Astrocyte (in vitro differentiated cells and primary cell): ENCODE results near the gene UNC5A. TPM values are rescaled to one million over a fixed set of nuclear protein-coding genes. Genes with fewer than 3 reads are reported as not detected.

Source experiments
- DNase-seq: peaks from one replicate; pipeline ENCODE4 v3.0.0-alpha.2; 2010; ENCODE audit warnings: low read depth
- FAIRE-seq: peaks from 2 replicates; lab custom pipeline; 2011; peaks lifted over from hg19 to GRCh38; lab: Jason Lieb, UNC
- H2AFZ ChIP-seq: 2 replicates; pipeline ENCODE4 v1.6.0; 2012; ENCODE audit warnings: low read depth, low read length, inconsistent platforms
- H3K27ac ChIP-seq: 2 replicates; pipeline ENCODE4 v1.5.1; 2011; ENCODE audit warnings: low read depth, low read length, inconsistent platforms
- H3K27me3 ChIP-seq: 2 replicates; pipeline ENCODE4 v1.6.0; 2011; ENCODE audit warnings: low read length, inconsistent platforms; ENCODE audit not compliant: insufficient read depth
- H3K36me3 ChIP-seq: 2 replicates; pipeline ENCODE4 v1.5.1; 2011; ENCODE audit warnings: low read length, inconsistent platforms; ENCODE audit not compliant: insufficient read depth
- H3K4me1 ChIP-seq: 2 replicates; pipeline ENCODE4 v1.5.1; 2011; ENCODE audit warnings: low read length, inconsistent platforms; ENCODE audit not compliant: insufficient read depth
- H3K4me2 ChIP-seq: 2 replicates; pipeline ENCODE4 v1.6.0; 2012; ENCODE audit warnings: low read length, inconsistent platforms
- H3K4me3 ChIP-seq: 2 replicates; pipeline ENCODE4 v1.5.1; 2011; ENCODE audit warnings: low read depth, mild to moderate bottlenecking, low read length, inconsistent platforms; ENCODE audit not compliant: insufficient read depth
- H3K79me2 ChIP-seq: 2 replicates; pipeline ENCODE4 v1.6.0; 2012; ENCODE audit warnings: mild to moderate bottlenecking, low read length, inconsistent platforms; ENCODE audit not compliant: insufficient read depth
- H3K9ac ChIP-seq: 2 replicates; pipeline ENCODE4 v1.6.0; 2012; ENCODE audit warnings: mild to moderate bottlenecking, low read length, inconsistent platforms
- H3K9me3 ChIP-seq: 2 replicates; pipeline ENCODE4 v1.5.1; 2012; ENCODE audit warnings: low read depth, mild to moderate bottlenecking, low read length, inconsistent platforms; ENCODE audit not compliant: insufficient read depth
- H4K20me1 ChIP-seq: 2 replicates; pipeline ENCODE4 v1.6.0; 2012; ENCODE audit warnings: low read length, inconsistent platforms; ENCODE audit not compliant: insufficient read depth
- H3K27ac Mint-ChIP-seq: one replicate; pipeline ENCODE4 v1.8.0; 2021; ENCODE audit warnings: mild to moderate bottlenecking, mixed read lengths; ENCODE audit not compliant: unreplicated experiment
- H3K27me3 Mint-ChIP-seq: one replicate; pipeline ENCODE4 v1.8.0; 2021; ENCODE audit warnings: low read depth, mixed read lengths; ENCODE audit not compliant: unreplicated experiment
- H3K36me3 Mint-ChIP-seq: one replicate; pipeline ENCODE4 v1.8.0; 2021; ENCODE audit warnings: low read depth, mixed read lengths; ENCODE audit not compliant: unreplicated experiment
- H3K4me1 Mint-ChIP-seq: one replicate; pipeline ENCODE4 v1.8.0; 2021; ENCODE audit warnings: low read depth, mixed read lengths; ENCODE audit not compliant: unreplicated experiment
- H3K4me3 Mint-ChIP-seq: one replicate; pipeline ENCODE4 v1.8.0; 2021; ENCODE audit warnings: mild to moderate bottlenecking, moderate library complexity, mixed read lengths; ENCODE audit not compliant: unreplicated experiment
- H3K9me3 Mint-ChIP-seq: one replicate; pipeline ENCODE4 v1.8.0; 2021; ENCODE audit warnings: mild to moderate bottlenecking, mixed read lengths; ENCODE audit not compliant: unreplicated experiment
- CTCF ChIP-seq: IDR thresholded peaks from 2 replicates; pipeline ENCODE4 v1.5.1; 2011; ENCODE audit warnings: low read depth, mild to moderate bottlenecking, inconsistent platforms, low read length, moderate library complexity; ENCODE audit not compliant: insufficient read depth
- EZH2 ChIP-seq: IDR thresholded peaks from 2 replicates; pipeline ENCODE4 v1.6.1; 2012; ENCODE audit warnings: mild to moderate bottlenecking, low read length, inconsistent platforms; ENCODE audit not compliant: insufficient read depth
- total RNA-seq: library from RNA; stranded (reverse); gene quantifications from 2 replicates; pipeline ENCODE4 v1.2.1, GENCODE V29; 2021

The UNC5A gene
- total RNA-seq, 1 donor from 2014 or later: 0.70 TPM

- Histone ChIP-seq H3K4me2 (no peak overlapping the region), H4K20me1 (peaks cover 7% of the 10 kb centered on the region), H3K9me3 (no peaks in the 10 kb centered on the region), H3K4me3 (no peak overlapping the region), H3K36me3 (peaks cover 49% of the 10 kb centered on the region), H3K27me3 (no peaks in the 10 kb centered on the region), H3K27ac (no peak overlapping the region), H3K79me2 (no peaks in the 10 kb centered on the region), H2AFZ (no peak overlapping the region), H3K9ac (no peak overlapping the region), H3K4me1 (no peaks in the 10 kb centered on the region)
- Mint-ChIP-seq H3K27ac (peak overlapping the region; percentile 22), H3K9me3 (no peaks in the 10 kb centered on the region), H3K4me1 (peaks cover 31% of the 10 kb centered on the region), H3K4me3 (no peak overlapping the region), H3K36me3 (peaks cover 22% of the 10 kb centered on the region), H3K27me3 (peaks cover 1% of the 10 kb centered on the region)
- TF ChIP-seq CTCF (no peak), EZH2 (no peak)
- DNase-seq (no peak), FAIRE-seq (no peak)
These were observed 92.7 kb downstream of the UNC5A start for GRCh38 chr5:176902911-176903664.

GRCh38 chr5:176904276-176904675 lies 93.9 kb downstream of the UNC5A start:
- Histone ChIP-seq H3K27ac (no peak overlapping the region), H3K4me1 (no peaks in the 10 kb centered on the region), H3K9me3 (no peaks in the 10 kb centered on the region), H3K27me3 (no peaks in the 10 kb centered on the region), H4K20me1 (peaks cover 16% of the 10 kb centered on the region), H3K79me2 (no peaks in the 10 kb centered on the region), H3K4me3 (no peak overlapping the region), H3K9ac (no peak overlapping the region), H3K36me3 (peaks cover 50% of the 10 kb centered on the region), H3K4me2 (no peak overlapping the region), H2AFZ (no peak overlapping the region)
- DNase-seq (no peak), FAIRE-seq (no peak)
- peak overlapping the region; percentile 56 for H3K27ac Mint-ChIP-seq
- H3K4me1 Mint-ChIP-seq: peaks cover 31% of the 10 kb centered on the region
- no peaks in the 10 kb centered on the region for H3K9me3 Mint-ChIP-seq
- TF ChIP-seq EZH2 (no peak), CTCF (no peak)
- no peaks in the 10 kb centered on the region for H3K27me3 Mint-ChIP-seq
- H3K4me3 Mint-ChIP-seq: no peak overlapping the region
- H3K36me3 Mint-ChIP-seq: peaks cover 20% of the 10 kb centered on the region

GRCh38 chr5:176906126-176906525 lies 95.8 kb downstream of the UNC5A start:
- no peak for FAIRE-seq
- peaks cover 50% of the 10 kb centered on the region for H3K36me3 ChIP-seq
- peaks cover 29% of the 10 kb centered on the region for H3K4me1 Mint-ChIP-seq

More at GRCh38 chr5:176906126-176906525, 95.8 kb downstream of the UNC5A start:
- Mint-ChIP-seq H3K27ac (no peak overlapping the region), H3K36me3 (peaks cover 16% of the 10 kb centered on the region), H3K27me3 (no peaks in the 10 kb centered on the region), H3K4me3 (no peak overlapping the region), H3K9me3 (no peaks in the 10 kb centered on the region)
- H2AFZ ChIP-seq: no peak overlapping the region
- H3K4me3 ChIP-seq: no peak overlapping the region
- H3K4me1 ChIP-seq: no peaks in the 10 kb centered on the region
- no peaks in the 10 kb centered on the region for H3K9me3 ChIP-seq
- H3K9ac ChIP-seq: no peak overlapping the region
- no peak overlapping the region for H3K27ac ChIP-seq
- no peaks in the 10 kb centered on the region for H3K27me3 ChIP-seq
- peaks cover 16% of the 10 kb centered on the region for H4K20me1 ChIP-seq
- H3K79me2 ChIP-seq: no peaks in the 10 kb centered on the region
- H3K4me2 ChIP-seq: no peak overlapping the region
- TF ChIP-seq EZH2 (no peak), CTCF (no peak)
- no peak for DNase-seq
